Measurements from ENCODE around the gene WIPF2.

Gene WIPF2

GRCh38 chr17:40251576-40251975 is 32.5 kb downstream of the WIPF2 start:
- DNase-seq (ENCODE audit: low read depth): peak; percentile 81

- DNase-seq (ENCODE audit: low read depth): no peak
Observed at GRCh38 chr17:40253565-40253964, 34.5 kb downstream of the WIPF2 start.

- no peak for DNase-seq (ENCODE audit: low read depth)
Observed at GRCh38 chr17:40259505-40259904, 40.4 kb downstream of the WIPF2 start.

GRCh38 chr17:40260528-40260927 is 41.4 kb downstream of the WIPF2 start:
- no peak for DNase-seq (ENCODE audit: low read depth)

- no peak for DNase-seq (ENCODE audit: low read depth)
Observed at GRCh38 chr17:40264458-40265185, 45.5 kb downstream of the WIPF2 start.

GRCh38 chr17:40265337-40265736 is 46.2 kb downstream of the WIPF2 start:
- no peak for DNase-seq (ENCODE audit: low read depth)

- DNase-seq (ENCODE audit: low read depth): no peak
Observed at GRCh38 chr17:40266882-40267281, 47.8 kb downstream of the WIPF2 start.

GRCh38 chr17:40268141-40268712 is 49.1 kb downstream of the WIPF2 start:
- DNase-seq (ENCODE audit: low read depth): no peak

GRCh38 chr17:40278414-40278813 is 59.3 kb downstream of the WIPF2 start:
- no peak for DNase-seq (ENCODE audit: low read depth)

GRCh38 chr17:40279402-40279801 is 60.3 kb downstream of the WIPF2 start:
- DNase-seq (ENCODE audit: low read depth): no peak

GRCh38 chr17:40281663-40282062 is 62.6 kb downstream of the WIPF2 start:
- DNase-seq (ENCODE audit: low read depth): no peak

GRCh38 chr17:40283662-40284061 is 64.6 kb downstream of the WIPF2 start:
- DNase-seq (ENCODE audit: low read depth): peak; percentile 77

- peak; percentile 88 for DNase-seq (ENCODE audit: low read depth)
Observed at GRCh38 chr17:40284085-40284713, 65.1 kb downstream of the WIPF2 start.

GRCh38 chr17:40286473-40286872 is 67.4 kb downstream of the WIPF2 start:
- DNase-seq (ENCODE audit: low read depth): no peak

- no peak for DNase-seq (ENCODE audit: low read depth)
Observed at GRCh38 chr17:40287159-40287493, 68.0 kb downstream of the WIPF2 start.

- peak; percentile 99 for DNase-seq (ENCODE audit: low read depth)
Observed at GRCh38 chr17:40287494-40288369, 68.6 kb downstream of the WIPF2 start, which contains the start of gene CDC6. Gene CDC6 (plus strand): TSS chr17:40287879. CDS start chr17:40289421, 1,542 bp downstream.

- DNase-seq (ENCODE audit: low read depth): peak; percentile 97
Observed at GRCh38 chr17:40290629-40291280, 71.7 kb downstream of the WIPF2 start.

GRCh38 chr17:40291281-40291664 is 72.2 kb downstream of the WIPF2 start:
- no peak for DNase-seq (ENCODE audit: low read depth)

- peak; percentile 64 for DNase-seq (ENCODE audit: low read depth)
Observed at GRCh38 chr17:40293363-40293762, 74.3 kb downstream of the WIPF2 start.

- DNase-seq (ENCODE audit: low read depth): no peak
Observed at GRCh38 chr17:40295488-40296436, 76.7 kb downstream of the WIPF2 start.

GRCh38 chr17:40297511-40297910 is 78.4 kb downstream of the WIPF2 start:
- DNase-seq (ENCODE audit: low read depth): no peak

Measured in fibroblast of gingiva (primary cell).